GM19351 (cell line): Measurements from ENCODE around the gene SLC4A3.
"Not testable (repeated sequence)": the region's sequence is repeated elsewhere in the genome, so short reads cannot be mapped to it uniquely, and the experiment has no call there.

ENCODE experiments used
- ATAC-seq: cut with Tn5 transposase; IDR thresholded peaks from one replicate; pipeline ENCODE4 v1.9.1; 2021; ENCODE audit warnings: mild to moderate bottlenecking, moderate library complexity; ENCODE audit not compliant: unreplicated experiment

Gene SLC4A3

DNA sequence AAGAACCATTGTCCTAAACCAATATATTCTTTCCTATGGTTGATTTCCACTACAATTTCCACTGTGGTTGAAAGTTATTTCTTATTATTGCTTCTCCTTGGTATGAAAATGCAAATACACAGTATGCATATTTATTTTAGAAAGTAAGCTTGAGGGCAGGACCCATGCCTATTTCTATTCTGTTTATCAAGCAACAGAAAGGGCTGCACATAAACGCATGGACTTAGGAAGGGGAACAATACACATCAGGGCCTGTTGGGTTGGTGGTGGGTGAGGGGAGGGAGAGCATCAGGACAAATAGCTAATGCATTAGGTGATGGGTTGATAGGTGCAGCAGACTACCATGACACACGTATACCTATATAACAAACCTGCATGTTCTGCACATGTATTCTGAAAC, 20.7 kb downstream of the SLC4A3 start:
- no peak for ATAC-seq

GRCh38 chr2:219648963-219649362, 21.5 kb downstream of the SLC4A3 start:
- no peak for ATAC-seq

- ATAC-seq: no peak
Measured at GRCh38 chr2:219650426-219651248, 23.2 kb downstream of the SLC4A3 start.

DNA sequence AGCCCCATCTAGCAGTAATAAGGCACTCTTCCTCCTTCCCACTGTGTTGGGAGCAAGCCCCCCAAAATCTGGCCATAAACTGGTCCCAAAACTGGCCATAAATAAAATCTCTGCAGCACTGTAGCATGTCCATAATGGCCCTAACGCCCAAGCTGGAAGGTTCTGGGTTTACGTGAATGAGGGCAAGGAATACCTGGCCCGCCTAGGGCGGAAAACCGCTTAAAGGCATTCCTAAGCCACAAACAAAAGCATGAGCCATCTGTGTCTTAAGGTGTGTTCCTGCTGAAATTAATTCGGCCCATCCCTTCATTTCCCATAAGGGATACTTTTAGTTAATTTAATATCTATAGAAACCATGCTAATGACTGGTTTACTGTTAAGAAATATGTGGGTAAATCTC, 24.2 kb downstream of the SLC4A3 start:
- ATAC-seq: not testable (repeated sequence)

DNA sequence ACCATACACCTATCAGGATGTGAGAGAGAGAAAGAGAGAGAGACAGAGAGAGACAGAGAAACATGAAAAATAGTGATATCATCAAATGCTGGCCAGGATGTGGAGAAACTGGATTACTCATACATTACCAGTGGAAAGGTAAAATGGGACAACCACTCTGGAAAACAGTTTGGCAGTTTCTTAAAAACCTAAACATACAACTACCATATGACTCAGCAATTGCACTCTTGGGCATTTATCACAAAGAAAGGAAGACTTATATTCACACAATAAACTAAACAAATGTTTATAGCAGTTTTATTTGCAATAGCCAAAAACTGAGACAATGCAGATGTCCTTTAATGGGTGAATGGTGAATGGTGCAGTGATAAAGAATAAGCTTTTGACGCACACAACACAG, 29.1 kb downstream of the SLC4A3 start:
- ATAC-seq: no peak

DNA sequence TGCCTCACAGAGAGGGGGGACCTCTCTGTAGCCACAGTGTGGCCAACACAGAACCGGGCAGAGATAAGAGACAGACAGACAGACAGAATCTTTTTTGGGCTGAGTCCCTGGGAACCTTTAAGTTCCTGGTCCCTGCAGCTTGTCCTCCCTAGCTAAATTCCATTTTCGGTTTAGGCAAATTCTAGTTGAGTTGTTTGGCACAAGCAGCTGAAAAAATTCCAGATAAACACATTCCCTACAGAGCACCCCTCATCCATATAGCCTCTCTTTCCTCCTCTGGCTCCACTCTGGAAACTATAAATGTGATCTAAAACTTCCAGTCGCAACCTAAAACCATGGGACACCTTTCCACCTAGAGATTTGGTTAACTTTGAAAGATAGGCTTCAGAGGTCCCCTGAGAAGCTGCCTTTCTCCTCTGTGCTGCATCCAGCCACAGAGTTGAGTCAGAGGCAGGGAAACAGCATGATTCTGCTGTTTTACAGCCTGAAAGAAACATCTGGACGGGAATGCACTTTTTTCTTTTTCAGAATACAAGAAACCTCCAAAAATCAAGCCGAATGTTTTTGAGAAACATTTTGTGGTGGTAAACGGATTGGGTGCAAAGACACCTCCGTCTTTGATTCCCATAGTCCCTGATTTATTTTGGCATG, 30.9 kb downstream of the SLC4A3 start:
- ATAC-seq: no peak

- no peak for ATAC-seq
Measured at GRCh38 chr2:219658874-219659273, 31.4 kb downstream of the SLC4A3 start.

- ATAC-seq: peak; percentile 97
Measured at GRCh38 chr2:219661197-219661954, 33.9 kb downstream of the SLC4A3 start.

GRCh38 chr2:219661955-219662395, 34.5 kb downstream of the SLC4A3 start:
- ATAC-seq: no peak

- no peak for ATAC-seq
Measured at GRCh38 chr2:219662566-219662965, 35.1 kb downstream of the SLC4A3 start.

- ATAC-seq: no peak
Measured at GRCh38 chr2:219663116-219663762, 35.8 kb downstream of the SLC4A3 start.

GRCh38 chr2:219664041-219664440, 36.6 kb downstream of the SLC4A3 start:
- ATAC-seq: no peak

- ATAC-seq: no peak
Measured at GRCh38 chr2:219664944-219665343, 37.5 kb downstream of the SLC4A3 start.

- ATAC-seq: no peak
Measured at GRCh38 chr2:219665926-219666325, 38.5 kb downstream of the SLC4A3 start.

DNA sequence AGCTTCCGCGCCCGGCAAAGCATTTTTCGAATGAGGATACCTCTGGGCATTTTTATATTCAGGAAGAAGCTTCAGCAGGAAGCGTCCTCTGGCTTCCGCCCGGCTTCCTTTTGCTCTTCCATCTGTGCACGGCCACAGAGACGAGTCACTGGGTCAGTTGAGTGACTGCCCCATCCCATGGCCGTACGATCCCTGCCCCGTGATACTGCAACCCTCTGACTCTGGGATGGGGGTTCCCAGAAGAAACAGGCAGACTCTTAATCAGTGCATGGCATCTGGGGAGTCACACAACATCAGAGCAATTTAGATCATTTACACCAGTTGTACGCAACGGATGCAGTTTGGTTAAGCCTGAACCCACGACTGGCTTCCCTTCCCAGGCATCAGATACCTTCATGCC, 40.9 kb downstream of the SLC4A3 start:
- ATAC-seq: no peak

GRCh38 chr2:219670386-219670785, 43.0 kb downstream of the SLC4A3 start:
- ATAC-seq: no peak

- no peak for ATAC-seq
Measured at GRCh38 chr2:219671279-219671678, 43.8 kb downstream of the SLC4A3 start.

GRCh38 chr2:219672406-219672805, 45.0 kb downstream of the SLC4A3 start:
- ATAC-seq: no peak

GRCh38 chr2:219675221-219675620, 47.8 kb downstream of the SLC4A3 start:
- ATAC-seq: no peak

GRCh38 chr2:219676586-219676985, 49.2 kb downstream of the SLC4A3 start:
- no peak for ATAC-seq

DNA sequence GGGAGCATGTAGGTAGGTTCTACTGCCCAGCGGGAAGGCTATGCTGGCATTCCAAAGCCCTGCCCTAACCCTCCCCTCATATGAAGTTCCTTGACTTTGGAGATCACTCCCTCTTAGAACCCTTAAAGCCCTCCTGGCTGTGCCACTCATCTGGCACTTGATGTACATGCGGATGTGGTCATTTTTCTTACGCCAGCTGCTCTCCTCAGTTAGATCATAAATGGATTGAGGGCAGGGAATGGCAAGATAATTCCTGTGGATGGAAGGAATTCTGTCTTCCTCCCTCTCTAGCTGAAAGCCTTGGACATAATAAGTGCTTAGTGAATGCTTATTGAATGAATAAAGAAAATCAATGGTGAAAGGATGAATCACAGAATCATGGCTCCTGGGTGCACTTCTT, 51.6 kb downstream of the SLC4A3 start:
- no peak for ATAC-seq
